ENCODE measurements around the gene APEX2. TPM values are rescaled to one million over a fixed set of nuclear protein-coding genes. Genes with fewer than 3 reads are reported as not detected.

Gene APEX2
- total and polyA plus RNA-seq, 2 experiments from 2014 or later, result 10.0 to 20.1 TPM

DNA sequence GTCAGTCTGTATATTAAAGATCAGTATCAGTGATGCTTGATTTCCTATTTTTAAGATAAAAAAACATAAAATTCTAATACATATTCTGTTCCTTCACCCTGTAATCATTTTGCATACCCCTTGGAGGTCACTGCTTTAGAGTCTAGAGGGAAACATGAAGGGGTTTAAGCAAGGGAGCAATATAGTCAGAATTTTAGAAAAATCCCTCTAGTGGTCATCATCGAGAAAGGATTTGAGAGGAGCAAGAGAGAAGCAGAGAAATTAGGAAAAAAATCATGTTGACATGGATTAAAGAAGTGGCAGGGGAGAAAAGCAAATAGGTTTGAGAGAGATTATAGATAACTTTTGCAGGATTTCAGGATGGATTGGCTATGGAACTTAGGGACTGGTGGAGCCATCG is 11.1 kb downstream of the APEX2 start:
- Mint-ChIP-seq H3K4me3 (no peak overlapping the region), H3K27me3 (ENCODE audit: insufficient read depth, low read depth, poor library complexity) (no peaks in the 10 kb centered on the region), H3K9me3 (no peaks in the 10 kb centered on the region), H3K27ac (no peak overlapping the region), H3K4me1 (peaks cover 8% of the 10 kb centered on the region), H3K36me3 (ENCODE audit: low read depth) (peaks cover 8% of the 10 kb centered on the region)
- no peak for TF ChIP-seq POLR2AphosphoS5 (IDR thresholded peaks at IDR 0.05; ENCODE audit: low read depth)
- TF ChIP-seq, protein P1, sequence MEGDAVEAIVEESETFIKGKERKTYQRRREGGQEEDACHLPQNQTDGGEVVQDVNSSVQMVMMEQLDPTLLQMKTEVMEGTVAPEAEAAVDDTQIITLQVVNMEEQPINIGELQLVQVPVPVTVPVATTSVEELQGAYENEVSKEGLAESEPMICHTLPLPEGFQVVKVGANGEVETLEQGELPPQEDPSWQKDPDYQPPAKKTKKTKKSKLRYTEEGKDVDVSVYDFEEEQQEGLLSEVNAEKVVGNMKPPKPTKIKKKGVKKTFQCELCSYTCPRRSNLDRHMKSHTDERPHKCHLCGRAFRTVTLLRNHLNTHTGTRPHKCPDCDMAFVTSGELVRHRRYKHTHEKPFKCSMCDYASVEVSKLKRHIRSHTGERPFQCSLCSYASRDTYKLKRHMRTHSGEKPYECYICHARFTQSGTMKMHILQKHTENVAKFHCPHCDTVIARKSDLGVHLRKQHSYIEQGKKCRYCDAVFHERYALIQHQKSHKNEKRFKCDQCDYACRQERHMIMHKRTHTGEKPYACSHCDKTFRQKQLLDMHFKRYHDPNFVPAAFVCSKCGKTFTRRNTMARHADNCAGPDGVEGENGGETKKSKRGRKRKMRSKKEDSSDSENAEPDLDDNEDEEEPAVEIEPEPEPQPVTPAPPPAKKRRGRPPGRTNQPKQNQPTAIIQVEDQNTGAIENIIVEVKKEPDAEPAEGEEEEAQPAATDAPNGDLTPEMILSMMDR (conservative IDR thresholded peaks at IDR 0.05; ENCODE audit: low read depth in 2 of 2), result peak in 1 of 2 experiments; percentile 41; a peak in 3 of 4 replicates
- H3K4me1 ChIP-seq (ENCODE audit: insufficient read depth), result no peaks in the 10 kb centered on the region
- H4K20me1 ChIP-seq (replicated peaks; ENCODE audit: insufficient read depth), result no peaks in the 10 kb centered on the region
- H3K27me3 ChIP-seq (ENCODE audit: insufficient read depth), result no peaks in the 10 kb centered on the region
- H2AFZ ChIP-seq, result no peak overlapping the region
- no peaks in the 10 kb centered on the region for H3K79me2 ChIP-seq (replicated peaks; ENCODE audit: insufficient read depth)
- no peaks in the 10 kb centered on the region for H3K36me3 ChIP-seq (ENCODE audit: insufficient read depth)
- no peak overlapping the region for H3K4me2 ChIP-seq
- no peak overlapping the region for H3K27ac ChIP-seq (ENCODE audit: low read depth)
- H3K9me2 ChIP-seq (ENCODE audit: insufficient read depth), result no peaks in the 10 kb centered on the region
- ATAC-seq, result no peak
- no peak overlapping the region for H3K4me3 ChIP-seq
- DNase-seq (ENCODE audit: low spot score), result no peak
- no peaks in the 10 kb centered on the region for H3F3A ChIP-seq (replicated peaks; ENCODE audit: low read depth)

- Mint-ChIP-seq H3K36me3 (ENCODE audit: low read depth) (no peaks in the 10 kb centered on the region), H3K9me3 (no peaks in the 10 kb centered on the region)
Observed at GRCh38 chrX:55014897-55015299, 14.7 kb downstream of the APEX2 start.

More at GRCh38 chrX:55014897-55015299, 14.7 kb downstream of the APEX2 start:
- DNase-seq (ENCODE audit: low spot score) (no peak), ATAC-seq (no peak)
- no peaks in the 10 kb centered on the region for H3K4me1 ChIP-seq (ENCODE audit: insufficient read depth)
- no peak overlapping the region for H3K4me3 ChIP-seq
- H3K27me3 ChIP-seq (ENCODE audit: insufficient read depth), result no peaks in the 10 kb centered on the region
- no peaks in the 10 kb centered on the region for H3F3A ChIP-seq (replicated peaks; ENCODE audit: low read depth)
- Mint-ChIP-seq H3K27ac (no peak overlapping the region), H3K4me1 (no peaks in the 10 kb centered on the region), H3K27me3 (ENCODE audit: insufficient read depth, low read depth, poor library complexity) (no peaks in the 10 kb centered on the region), H3K4me3 (no peak overlapping the region)
- H2AFZ ChIP-seq, result no peak overlapping the region
- H3K36me3 ChIP-seq (ENCODE audit: insufficient read depth), result no peaks in the 10 kb centered on the region
- H4K20me1 ChIP-seq (replicated peaks; ENCODE audit: insufficient read depth), result no peaks in the 10 kb centered on the region
- no peak for TF ChIP-seq REST (IDR thresholded peaks at IDR 0.05; ENCODE audit: unreplicated experiment)
- no peak for TF ChIP-seq ZNF462 (CRISPR knock-in tag; IDR thresholded peaks at IDR 0.05)
- TF ChIP-seq, protein P1 (conservative IDR thresholded peaks at IDR 0.05; ENCODE audit: low read depth in 2 of 2), result no peak
- TF ChIP-seq POLR2AphosphoS5 (IDR thresholded peaks at IDR 0.05; ENCODE audit: low read depth), result no peak
- TF ChIP-seq ZNF114 (CRISPR knock-in tag; IDR thresholded peaks at IDR 0.05), result no peak
- TF ChIP-seq NANOG (IDR thresholded peaks at IDR 0.05; ENCODE audit: borderline replicate concordance), result no peak
- TF ChIP-seq CREB1 (CRISPR knock-in tag; IDR thresholded peaks at IDR 0.05; ENCODE audit: low read depth), result no peak
- H3K9me2 ChIP-seq (ENCODE audit: insufficient read depth), result no peaks in the 10 kb centered on the region
- no peak overlapping the region for H3K27ac ChIP-seq (ENCODE audit: low read depth)
- no peak overlapping the region for H3K4me2 ChIP-seq
- H3K79me2 ChIP-seq (replicated peaks; ENCODE audit: insufficient read depth), result no peaks in the 10 kb centered on the region

All from GM23338 (cell line).